ENCODE measurements around the gene ADA.

Gene ADA

DNA sequence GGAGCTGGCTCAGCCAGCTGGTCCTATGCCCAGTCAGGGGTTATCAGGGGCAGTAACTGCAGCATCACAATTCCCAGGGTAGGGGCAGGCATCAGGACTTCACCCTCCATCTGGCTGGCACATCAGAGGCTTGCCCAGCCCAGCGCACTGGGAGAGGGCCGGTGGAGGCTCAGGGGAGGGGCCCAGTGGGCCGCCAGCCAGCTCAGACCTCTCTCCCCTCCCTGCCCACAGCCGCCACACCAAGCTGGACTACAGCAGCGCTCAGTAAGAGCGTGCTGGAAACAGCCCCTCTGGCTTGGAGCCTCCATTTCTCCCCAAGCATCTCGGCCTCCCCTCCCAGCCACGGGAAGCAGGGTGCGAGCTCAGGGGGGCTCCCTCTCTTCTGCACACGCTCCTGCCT is 22.0 kb downstream of the ADA start:
- no peaks in the 10 kb centered on the region for H3K36me3 Mint-ChIP-seq (ENCODE audit: low read depth)
- no peak overlapping the region for H3K27ac Mint-ChIP-seq
- peaks cover 21% of the 10 kb centered on the region for H3K4me1 Mint-ChIP-seq
- H3K27me3 Mint-ChIP-seq (ENCODE audit: low read depth), result peaks cover 7% of the 10 kb centered on the region
- no peak overlapping the region for H3K4me3 Mint-ChIP-seq
- no peaks in the 10 kb centered on the region for H3K9me3 Mint-ChIP-seq
- TF ChIP-seq, protein P1, sequence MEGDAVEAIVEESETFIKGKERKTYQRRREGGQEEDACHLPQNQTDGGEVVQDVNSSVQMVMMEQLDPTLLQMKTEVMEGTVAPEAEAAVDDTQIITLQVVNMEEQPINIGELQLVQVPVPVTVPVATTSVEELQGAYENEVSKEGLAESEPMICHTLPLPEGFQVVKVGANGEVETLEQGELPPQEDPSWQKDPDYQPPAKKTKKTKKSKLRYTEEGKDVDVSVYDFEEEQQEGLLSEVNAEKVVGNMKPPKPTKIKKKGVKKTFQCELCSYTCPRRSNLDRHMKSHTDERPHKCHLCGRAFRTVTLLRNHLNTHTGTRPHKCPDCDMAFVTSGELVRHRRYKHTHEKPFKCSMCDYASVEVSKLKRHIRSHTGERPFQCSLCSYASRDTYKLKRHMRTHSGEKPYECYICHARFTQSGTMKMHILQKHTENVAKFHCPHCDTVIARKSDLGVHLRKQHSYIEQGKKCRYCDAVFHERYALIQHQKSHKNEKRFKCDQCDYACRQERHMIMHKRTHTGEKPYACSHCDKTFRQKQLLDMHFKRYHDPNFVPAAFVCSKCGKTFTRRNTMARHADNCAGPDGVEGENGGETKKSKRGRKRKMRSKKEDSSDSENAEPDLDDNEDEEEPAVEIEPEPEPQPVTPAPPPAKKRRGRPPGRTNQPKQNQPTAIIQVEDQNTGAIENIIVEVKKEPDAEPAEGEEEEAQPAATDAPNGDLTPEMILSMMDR (IDR thresholded peaks at IDR 0.05; ENCODE audit: unreplicated experiment in 3 of 3), result no peak

DNA sequence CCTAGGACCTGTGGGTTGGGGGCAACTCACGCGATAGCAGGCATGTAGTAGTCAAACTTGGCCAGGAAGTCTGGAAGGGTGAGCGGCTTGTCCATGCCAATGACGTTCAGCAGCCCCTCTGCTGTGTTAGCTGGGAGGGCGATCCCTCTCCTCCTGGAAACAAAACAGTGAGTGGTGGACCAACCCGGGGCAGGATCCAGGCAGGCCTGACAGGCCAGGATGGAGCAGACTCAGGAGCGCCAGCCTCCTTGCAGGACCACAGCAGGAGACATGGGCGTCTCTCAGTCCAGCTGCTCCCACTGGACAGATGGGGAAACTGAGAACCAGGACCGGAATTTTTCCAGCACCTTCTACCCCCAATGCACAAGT is 22.5 kb downstream of the ADA start:
- H3K27ac Mint-ChIP-seq, result no peak overlapping the region
- H3K27me3 Mint-ChIP-seq (ENCODE audit: low read depth), result peaks cover 7% of the 10 kb centered on the region
- H3K9me3 Mint-ChIP-seq, result no peaks in the 10 kb centered on the region
- H3K4me3 Mint-ChIP-seq, result no peak overlapping the region
- no peaks in the 10 kb centered on the region for H3K36me3 Mint-ChIP-seq (ENCODE audit: low read depth)
- TF ChIP-seq, protein P1 (IDR thresholded peaks at IDR 0.05; ENCODE audit: unreplicated experiment in 3 of 3), result no peak
- H3K4me1 Mint-ChIP-seq, result peaks cover 21% of the 10 kb centered on the region

DNA sequence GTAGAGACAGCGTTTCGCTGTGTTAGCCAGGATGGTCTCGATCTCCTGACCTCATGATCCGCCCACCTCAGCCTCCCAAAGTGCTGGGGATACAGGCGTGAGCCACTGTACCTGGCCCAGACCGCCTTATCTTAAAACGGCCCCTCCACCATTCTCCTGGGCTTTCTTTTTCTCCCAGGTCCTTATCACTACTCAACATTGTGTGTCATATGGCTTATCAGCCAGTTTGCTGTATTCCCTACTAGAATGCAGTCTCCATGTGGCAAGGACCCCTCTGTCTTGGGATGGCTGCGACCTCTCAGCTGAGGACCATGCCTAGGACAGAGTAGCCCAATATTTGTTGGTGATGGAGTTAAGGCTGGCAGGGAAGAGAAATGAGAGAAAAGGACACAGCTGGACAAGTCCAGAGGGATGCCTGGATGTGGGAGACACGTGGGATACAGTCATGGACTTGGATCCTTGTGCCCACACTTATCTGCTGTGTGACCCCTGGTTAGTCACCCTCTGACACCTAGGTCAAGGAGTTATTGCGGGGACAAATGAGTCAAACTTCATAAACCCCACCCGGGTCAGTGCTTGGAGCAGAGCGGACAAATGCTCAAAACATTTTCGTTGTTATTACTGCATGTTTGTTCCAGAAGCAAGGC is 24.0 kb downstream of the ADA start:
- peaks cover 4% of the 10 kb centered on the region for H3K27me3 Mint-ChIP-seq (ENCODE audit: low read depth)
- H3K9me3 Mint-ChIP-seq, result no peaks in the 10 kb centered on the region
- H3K36me3 Mint-ChIP-seq (ENCODE audit: low read depth), result no peaks in the 10 kb centered on the region
- peaks cover 14% of the 10 kb centered on the region for H3K4me1 Mint-ChIP-seq
- TF ChIP-seq, protein P1 (IDR thresholded peaks at IDR 0.05; ENCODE audit: unreplicated experiment in 3 of 3), result no peak
- no peak overlapping the region for H3K4me3 Mint-ChIP-seq
- H3K27ac Mint-ChIP-seq, result no peak overlapping the region

DNA sequence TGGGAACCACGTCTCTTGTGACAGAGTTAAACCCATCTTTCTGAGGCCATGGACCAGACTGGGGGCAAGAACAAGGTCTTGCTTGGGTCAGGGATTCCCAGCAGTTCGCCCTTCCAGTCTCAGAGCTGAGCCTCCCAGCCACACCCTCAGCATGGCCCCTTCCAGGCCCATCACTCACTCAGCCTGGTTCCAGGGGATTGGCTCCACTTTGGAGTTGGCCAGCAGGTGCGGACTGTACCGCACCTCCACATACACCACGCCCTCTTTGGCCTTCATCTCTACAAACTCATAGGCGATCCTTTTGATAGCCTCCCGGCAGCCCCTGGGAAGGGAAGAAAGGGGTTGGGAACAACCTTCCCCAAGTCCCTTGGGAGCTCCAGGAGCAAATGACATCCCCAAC is 25.2 kb downstream of the ADA start:
- TF ChIP-seq, protein P1 (IDR thresholded peaks at IDR 0.05; ENCODE audit: unreplicated experiment in 3 of 3), result no peak
- Mint-ChIP-seq H3K27me3 (ENCODE audit: low read depth) (no peaks in the 10 kb centered on the region), H3K9me3 (no peaks in the 10 kb centered on the region), H3K4me1 (peaks cover 5% of the 10 kb centered on the region), H3K27ac (no peak overlapping the region), H3K4me3 (no peak overlapping the region), H3K36me3 (ENCODE audit: low read depth) (peaks cover 11% of the 10 kb centered on the region)

DNA sequence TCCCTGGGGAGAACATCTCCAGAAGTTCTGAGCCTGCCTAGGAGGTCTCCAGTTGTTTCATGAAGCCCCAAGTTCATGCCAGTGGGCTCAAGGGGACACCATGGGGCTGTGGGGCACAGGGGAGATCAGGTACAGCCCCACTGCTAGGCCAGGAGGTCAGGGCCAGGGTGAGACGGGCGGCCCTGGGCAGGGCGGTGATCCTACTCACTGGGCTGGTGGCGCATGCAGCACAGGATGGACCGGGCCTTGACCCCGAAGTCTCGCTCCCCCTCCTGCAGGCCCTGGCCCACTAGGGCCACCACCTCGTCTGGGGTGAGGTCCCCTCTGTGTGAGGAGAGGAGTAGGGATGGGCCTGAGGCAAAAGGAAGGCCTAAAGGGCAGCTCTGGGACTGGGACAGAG is 26.1 kb downstream of the ADA start:
- no peak overlapping the region for H3K4me3 Mint-ChIP-seq
- TF ChIP-seq, protein P1 (IDR thresholded peaks at IDR 0.05; ENCODE audit: unreplicated experiment in 3 of 3), result no peak
- H3K27me3 Mint-ChIP-seq (ENCODE audit: low read depth), result no peaks in the 10 kb centered on the region
- H3K27ac Mint-ChIP-seq, result no peak overlapping the region
- peaks cover 17% of the 10 kb centered on the region for H3K36me3 Mint-ChIP-seq (ENCODE audit: low read depth)
- H3K9me3 Mint-ChIP-seq, result no peaks in the 10 kb centered on the region
- H3K4me1 Mint-ChIP-seq, result peaks cover 3% of the 10 kb centered on the region

DNA sequence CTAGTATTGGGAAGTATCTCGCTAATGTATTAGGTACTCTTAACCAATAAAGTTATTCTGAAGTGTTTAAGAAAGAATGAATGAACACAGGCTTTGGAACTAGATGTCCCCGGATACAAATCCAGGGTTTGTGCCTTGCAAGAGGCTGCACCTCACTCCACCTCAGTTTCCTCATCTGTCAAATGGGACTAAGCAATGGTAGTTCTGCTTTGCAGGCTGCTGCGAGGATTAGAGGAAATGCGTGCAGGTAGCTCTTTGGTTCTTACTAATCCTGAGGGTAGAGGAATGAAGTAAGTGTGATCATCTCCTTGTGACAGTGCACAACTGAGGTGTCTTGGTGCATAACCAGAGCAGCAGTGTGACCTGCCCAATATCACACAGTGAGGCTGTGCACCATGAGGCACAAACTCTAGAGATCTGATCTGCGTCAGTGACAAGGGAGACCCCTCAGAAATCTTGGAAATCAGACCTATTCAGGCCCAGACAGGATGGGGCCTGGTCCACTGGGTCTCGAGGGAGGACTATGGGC is 26.7 kb downstream of the ADA start:
- H3K27me3 Mint-ChIP-seq (ENCODE audit: low read depth), result no peaks in the 10 kb centered on the region
- H3K9me3 Mint-ChIP-seq, result no peaks in the 10 kb centered on the region
- H3K27ac Mint-ChIP-seq, result no peak overlapping the region
- TF ChIP-seq, protein P1 (IDR thresholded peaks at IDR 0.05; ENCODE audit: unreplicated experiment in 3 of 3), result no peak
- H3K4me3 Mint-ChIP-seq, result no peak overlapping the region
- H3K36me3 Mint-ChIP-seq (ENCODE audit: low read depth), result peaks cover 23% of the 10 kb centered on the region
- H3K4me1 Mint-ChIP-seq, result no peaks in the 10 kb centered on the region
